Left lobe of liver (tissue), 2 donors: ENCODE results near the gene CPZ. TPM values are rescaled to one million over a fixed set of nuclear protein-coding genes. Genes with fewer than 3 reads are reported as not detected.

Source experiments
- ATAC-seq: fragments of 200-7000 bp; cut with Tn5 transposase; one replicate; pipeline ENCODE4 v1.9.1; 2020; ENCODE audit warnings: mild to moderate bottlenecking, moderate library complexity
- DNase-seq: peaks from one replicate; pipeline ENCODE4 v3.0.0-alpha.2; 2020; ENCODE audit warnings: low spot score
- total RNA-seq: library from RNA; stranded (reverse); gene quantifications from one replicate; pipeline ENCODE4 v1.2.1, GENCODE V29; 2021
- donor health status: DM: no; HTN: no; CAD: no; lungs with moderate emphysema.
- donor health status: DM: no; HTN: yes; CAD: no.

CPZ gene
- total RNA-seq, 1 donor from 2014 or later = 0.45 TPM

GRCh38 chr4:8579526-8580320, 12.8 kb upstream of the CPZ start:
- DNase-seq = no peak
- ATAC-seq = no peak

DNA sequence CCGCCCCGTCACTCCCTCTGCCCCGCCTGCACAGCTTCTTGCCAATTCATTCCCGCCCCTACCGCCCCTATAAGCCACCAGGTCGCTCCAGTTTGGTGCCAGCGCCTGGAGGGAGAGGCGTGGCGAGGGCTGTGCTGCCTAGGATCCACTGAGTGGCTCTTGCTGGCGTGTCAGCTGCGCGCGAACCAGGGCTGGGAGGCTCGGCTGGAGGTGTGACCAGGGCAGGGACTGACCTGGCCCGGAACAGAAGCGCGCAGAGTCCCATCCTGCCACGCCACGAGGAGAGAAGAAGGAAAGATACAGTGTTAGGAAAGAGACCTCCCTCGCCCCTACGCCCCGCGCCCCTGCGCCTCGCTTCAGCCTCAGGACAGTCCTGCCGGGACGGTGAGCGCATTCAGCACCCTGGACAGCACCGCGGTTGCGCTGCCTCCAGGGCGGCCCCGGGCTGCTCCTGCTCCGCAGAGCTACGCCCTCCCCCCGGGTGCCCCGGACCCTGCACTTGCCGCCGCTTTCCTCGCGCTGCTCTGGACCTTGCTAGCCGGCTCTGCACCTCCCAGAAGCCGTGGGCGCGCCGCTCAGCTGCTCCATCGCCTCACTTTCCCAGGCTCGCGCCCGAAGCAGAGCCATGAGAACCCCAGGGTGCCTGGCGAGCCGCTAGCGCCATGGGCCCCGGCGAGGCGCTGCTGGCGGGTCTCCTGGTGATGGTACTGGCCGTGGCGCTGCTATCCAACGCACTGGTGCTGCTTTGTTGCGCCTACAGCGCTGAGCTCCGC, 12.1 kb upstream of the CPZ start, which contains the start of gene GPR78:
GPR78 (plus strand) TSS at position 72 of the 773 bp plus-strand sequence; CDS start at position 663, 591 bp downstream.
- DNase-seq = no peak
- ATAC-seq = peak; percentile 87

- DNase-seq (no peak), ATAC-seq (no peak)
These were observed 11.3 kb upstream of the CPZ start for GRCh38 chr4:8581094-8581861.

GRCh38 chr4:8582016-8582415, 10.5 kb upstream of the CPZ start:
- no peak for ATAC-seq

GRCh38 chr4:8582436-8582835, 10.1 kb upstream of the CPZ start:
- DNase-seq (no peak), ATAC-seq (no peak)

More at GRCh38 chr4:8582016-8582415, 10.5 kb upstream of the CPZ start:
- no peak for DNase-seq

DNA sequence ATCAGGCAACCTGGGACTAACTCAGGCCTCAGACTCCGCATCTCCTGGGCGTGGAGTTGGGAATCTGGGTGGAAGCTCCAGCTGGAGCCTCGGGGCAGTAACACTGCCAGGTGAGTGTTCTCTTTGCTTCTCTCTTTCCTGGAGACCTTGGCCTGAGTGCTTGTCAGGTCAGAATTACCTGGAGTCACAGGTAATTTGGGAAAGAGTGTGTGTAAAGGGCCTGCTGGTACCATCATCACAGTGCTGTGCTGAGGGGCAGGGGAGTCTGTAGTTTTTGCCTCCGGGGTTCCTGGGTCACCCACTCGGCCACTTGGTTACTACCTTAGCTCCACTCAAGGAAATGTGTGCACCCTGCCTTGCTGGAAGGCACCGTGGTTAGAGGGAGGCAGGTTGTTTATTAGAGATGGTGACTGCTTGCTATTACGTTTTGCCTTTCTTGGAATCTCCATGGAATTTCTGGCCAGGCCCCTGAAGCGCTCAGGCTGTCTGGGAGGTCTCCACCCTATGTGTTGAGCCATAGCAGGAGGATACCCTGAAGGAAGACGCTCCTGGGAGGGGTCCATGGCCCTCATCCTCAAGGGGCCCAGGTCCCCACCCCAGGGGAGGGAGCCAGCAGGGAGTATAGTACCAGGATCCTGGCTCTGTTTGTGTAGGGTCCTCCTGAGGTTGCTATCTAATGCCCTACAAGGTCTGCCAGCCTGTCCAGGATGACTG, 9.5 kb upstream of the CPZ start:
- ATAC-seq = no peak
- no peak for DNase-seq

GRCh38 chr4:8583655-8584025, 8.9 kb upstream of the CPZ start:
- ATAC-seq = no peak
- DNase-seq = no peak

GRCh38 chr4:8585186-8585585, 7.4 kb upstream of the CPZ start:
- ATAC-seq (no peak), DNase-seq (no peak)

DNA sequence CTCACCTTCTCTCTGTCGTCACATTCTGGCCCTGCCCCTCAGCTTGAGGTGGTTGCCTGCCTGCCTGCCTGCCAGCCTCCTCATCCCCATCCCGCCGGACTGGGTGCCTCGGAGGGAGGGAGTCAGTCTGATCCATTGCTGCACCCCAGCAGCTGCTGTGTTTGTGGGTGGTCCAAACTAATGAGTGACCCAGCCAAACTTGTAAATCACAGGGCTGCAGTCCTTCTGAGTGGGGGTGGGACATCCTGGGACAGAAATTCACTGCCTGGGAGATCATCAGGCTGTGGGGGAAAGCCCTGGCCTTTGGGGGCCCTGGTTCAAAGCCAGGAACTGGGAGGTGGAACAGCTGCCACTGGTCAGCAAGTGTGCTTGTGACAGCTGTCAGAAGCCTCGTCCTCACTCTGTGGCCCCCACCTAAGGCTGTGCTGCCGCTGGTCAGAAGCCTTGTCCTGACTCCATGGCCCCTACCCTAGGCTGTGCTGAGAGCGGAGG, 6.8 kb upstream of the CPZ start:
- no peak for ATAC-seq

DNA sequence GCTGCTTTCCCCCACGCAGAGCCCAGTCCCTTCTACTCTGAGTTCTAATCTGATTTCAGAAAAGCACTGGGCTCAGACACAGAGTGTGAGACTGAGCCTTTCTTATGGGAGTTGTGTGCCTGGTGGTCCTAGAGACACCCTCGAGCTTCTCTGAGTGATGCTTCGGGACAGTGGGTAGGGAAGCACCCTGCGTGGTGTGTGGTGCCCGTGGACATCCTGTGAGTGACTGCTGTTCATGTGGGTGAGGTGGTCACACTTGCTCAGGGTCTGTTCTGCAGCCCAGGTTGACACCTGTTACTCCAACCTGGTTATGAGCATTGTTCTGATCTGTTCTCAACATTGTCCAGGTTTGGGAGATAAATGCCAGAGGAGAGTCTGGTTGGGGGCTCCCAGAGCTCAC, 6.3 kb upstream of the CPZ start:
- DNase-seq (no peak), ATAC-seq (no peak)

More for the DNA sequence above, 6.8 kb upstream of the CPZ start:
- DNase-seq = no peak

- DNase-seq = no peak
- no peak for ATAC-seq
These were observed 5.7 kb upstream of the CPZ start for GRCh38 chr4:8586671-8587468.

DNA sequence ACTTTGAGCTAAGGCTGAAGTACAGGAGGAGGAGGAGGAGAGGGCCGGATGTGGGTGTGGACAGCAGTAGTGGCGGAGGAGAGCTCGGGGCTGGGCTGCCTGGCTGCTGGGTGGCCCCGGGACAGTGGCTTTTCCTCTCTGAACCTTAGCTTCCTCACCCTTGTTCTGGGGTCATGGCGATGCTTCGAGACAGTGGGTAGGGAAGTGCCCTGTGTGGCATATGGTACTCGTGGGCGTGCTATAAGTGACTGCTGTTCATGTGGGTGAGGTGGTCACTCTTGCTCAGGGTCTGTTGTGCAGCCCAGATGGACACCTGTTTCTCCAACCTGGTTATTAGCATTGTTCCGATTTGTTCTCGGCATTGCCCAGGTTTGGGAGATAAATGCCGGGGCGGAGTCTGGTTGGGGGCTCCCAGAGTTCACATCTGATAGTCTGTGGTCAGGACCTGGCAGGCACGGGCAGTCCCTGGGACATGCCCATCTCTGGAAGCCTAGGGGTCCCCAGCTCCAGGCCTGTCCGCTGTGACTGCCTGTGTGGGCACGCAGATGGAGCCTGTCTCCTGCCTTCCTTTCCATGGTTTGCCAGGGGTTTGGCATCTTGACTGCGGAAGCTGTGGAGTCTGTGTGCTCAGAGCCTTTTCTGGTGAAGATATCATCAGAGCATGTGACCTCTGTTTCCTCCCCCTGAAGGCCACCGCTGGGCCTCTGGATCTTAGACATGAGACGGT, 4.9 kb upstream of the CPZ start:
- ATAC-seq = no peak
- DNase-seq = no peak

DNA sequence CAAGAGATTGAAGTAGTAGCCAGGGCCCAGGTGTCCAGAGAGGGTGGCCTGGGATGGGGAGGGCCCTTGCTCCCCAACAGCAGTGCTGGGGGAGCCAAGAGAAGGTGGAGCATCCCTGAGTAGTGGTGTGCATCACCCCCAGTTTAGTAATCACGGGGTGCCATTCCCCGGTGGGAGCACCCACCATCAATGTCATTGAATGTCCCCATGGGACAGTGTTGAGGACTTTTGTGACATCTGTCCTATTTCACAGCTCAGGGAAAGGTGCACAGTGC, 4.4 kb upstream of the CPZ start:
- no peak for ATAC-seq

DNA sequence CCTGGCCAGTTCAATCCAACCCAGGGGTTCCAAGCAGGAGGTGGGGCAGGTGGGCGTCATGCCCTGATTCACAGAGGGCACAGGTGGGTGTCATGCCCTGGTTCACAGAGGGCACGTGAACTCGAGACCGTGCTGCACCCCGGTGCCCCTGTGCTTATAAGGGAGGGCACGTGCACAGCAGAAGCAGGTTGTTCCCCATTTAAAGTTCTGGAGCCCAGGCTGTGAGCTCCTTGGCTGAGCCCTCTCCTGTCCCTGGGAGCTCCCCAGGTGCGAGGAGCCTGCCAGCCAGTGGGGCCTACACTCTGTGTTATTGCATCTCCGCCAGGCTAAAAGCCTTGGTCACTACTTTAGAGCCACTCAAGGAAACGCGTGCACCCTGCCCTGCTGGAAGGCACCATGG, 3.2 kb upstream of the CPZ start:
- no peak for DNase-seq

More for the DNA sequence above, 4.4 kb upstream of the CPZ start:
- no peak for DNase-seq

DNA sequence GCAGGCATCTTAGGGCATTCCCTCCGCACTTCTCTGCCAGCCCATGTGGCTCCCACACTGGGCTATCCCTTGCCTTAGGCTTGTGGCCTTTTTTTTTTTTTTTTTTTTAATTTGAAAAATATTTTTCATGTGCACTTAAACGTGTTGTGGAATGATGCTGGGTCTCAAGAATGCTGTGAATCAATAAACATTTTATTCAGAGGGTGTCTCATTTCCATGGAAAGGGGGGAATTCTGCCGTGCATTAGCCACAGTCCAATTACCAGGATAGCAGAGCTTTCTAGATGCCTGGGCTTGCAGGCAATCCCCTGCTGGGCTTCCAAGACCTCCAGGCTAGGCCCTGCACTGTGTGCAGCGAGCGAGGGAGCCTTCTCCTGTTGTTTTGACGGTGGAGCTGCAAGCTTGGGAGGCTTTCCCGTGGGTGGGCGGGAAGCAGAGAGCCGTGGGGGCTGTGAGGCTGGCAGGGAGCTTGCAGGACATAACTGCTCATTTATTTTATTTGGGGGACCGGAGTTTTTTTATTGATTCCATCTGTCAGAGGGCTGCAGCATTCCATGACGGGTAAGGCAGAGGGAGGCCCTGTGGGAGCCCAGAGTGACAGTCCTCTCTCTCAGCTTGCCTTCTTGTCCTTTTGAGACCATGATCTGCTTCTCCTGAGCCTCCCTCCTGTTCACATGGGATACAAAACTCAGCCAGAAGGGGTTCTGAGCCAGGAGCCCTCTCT, 2.6 kb upstream of the CPZ start:
- ATAC-seq = no peak
- no peak for DNase-seq

More for the DNA sequence above, 3.2 kb upstream of the CPZ start:
- no peak for ATAC-seq

DNA sequence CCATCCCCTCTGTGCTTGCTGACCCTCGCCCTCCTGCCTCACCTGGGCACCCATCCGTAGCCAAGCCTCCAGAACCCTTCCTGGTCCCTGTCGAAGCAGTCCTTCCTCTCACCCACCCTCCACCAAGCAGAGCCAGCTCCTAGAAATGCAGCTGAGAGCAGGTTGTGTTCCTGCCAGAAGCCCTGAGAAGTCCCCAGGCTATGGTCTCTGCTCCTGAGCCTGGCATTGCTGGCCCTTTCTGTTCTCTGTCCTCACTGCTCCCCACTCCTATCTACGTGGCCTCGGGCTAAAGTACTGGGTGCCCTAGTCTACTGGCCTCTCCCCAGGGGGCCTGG, 2.1 kb upstream of the CPZ start:
- no peak for DNase-seq
- ATAC-seq = no peak

GRCh38 chr4:8591114-8591513, 1.5 kb upstream of the CPZ start:
- no peak for DNase-seq

GRCh38 chr4:8591626-8592365, 769 bp upstream of the CPZ start:
- ATAC-seq = no peak

More at GRCh38 chr4:8591114-8591513, 1.5 kb upstream of the CPZ start:
- no peak for ATAC-seq

More at GRCh38 chr4:8591626-8592365, 769 bp upstream of the CPZ start:
- no peak for DNase-seq
